Body of pancreas (tissue), 4 donors: Measurements from ENCODE around the gene ITPR2.

Experiments used
- POLR2A ChIP-seq, 3 donors: fragments of 450-650 bp; IDR thresholded peaks; one replicate each; pipeline ENCODE4 v1.6.1; 2016; ENCODE audit warnings: antibody characterized with exemption in 3 of 3, mild to moderate bottlenecking in 2 of 3
- TF ChIP-seq, protein P1 (sequence below), 7 experiments: fragments of 450-650 bp in 4 of 7; fragments of 200-600 bp in 3 of 7; sonication (generic) in 3 of 7; IDR thresholded peaks; one replicate each; pipeline ENCODE4 v1.5.1; 2016 to 2019; ENCODE audit warnings: antibody characterized with exemption in 7 of 7

DNA sequence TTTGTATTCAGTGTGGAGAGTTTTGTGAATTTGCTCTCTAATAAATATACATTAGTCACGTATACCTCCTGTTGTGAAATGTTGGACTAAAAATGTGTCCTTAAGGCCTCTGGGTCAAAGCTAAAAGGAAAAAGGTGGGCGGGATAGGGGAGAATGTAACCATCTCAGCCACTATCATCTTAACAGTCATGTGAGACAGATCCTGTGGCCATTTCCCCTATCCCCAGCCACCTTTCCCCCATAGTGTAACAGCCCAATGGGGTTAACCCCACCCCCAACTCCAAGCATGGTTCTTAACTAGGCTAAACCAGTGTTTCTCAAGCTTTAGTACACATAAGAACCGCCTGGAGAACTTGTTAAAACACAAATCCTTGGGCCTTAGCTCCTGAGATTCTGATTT is 6.5 kb upstream of the ITPR2 start:
- no peak for TF ChIP-seq POLR2A (IDR thresholded peaks at IDR 0.05)
- TF ChIP-seq, protein P1, sequence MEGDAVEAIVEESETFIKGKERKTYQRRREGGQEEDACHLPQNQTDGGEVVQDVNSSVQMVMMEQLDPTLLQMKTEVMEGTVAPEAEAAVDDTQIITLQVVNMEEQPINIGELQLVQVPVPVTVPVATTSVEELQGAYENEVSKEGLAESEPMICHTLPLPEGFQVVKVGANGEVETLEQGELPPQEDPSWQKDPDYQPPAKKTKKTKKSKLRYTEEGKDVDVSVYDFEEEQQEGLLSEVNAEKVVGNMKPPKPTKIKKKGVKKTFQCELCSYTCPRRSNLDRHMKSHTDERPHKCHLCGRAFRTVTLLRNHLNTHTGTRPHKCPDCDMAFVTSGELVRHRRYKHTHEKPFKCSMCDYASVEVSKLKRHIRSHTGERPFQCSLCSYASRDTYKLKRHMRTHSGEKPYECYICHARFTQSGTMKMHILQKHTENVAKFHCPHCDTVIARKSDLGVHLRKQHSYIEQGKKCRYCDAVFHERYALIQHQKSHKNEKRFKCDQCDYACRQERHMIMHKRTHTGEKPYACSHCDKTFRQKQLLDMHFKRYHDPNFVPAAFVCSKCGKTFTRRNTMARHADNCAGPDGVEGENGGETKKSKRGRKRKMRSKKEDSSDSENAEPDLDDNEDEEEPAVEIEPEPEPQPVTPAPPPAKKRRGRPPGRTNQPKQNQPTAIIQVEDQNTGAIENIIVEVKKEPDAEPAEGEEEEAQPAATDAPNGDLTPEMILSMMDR (IDR thresholded peaks at IDR 0.05) = no peak
